Testis (tissue), 3 donors: Measurements from ENCODE around the gene FAN1. TPM values are rescaled to one million over a fixed set of nuclear protein-coding genes. Genes with fewer than 3 reads are reported as not detected.
A peak's percentile ranks its signal among the peaks of the same experiment; 100 is the strongest.

Experiments used
- DNase-seq: peaks from one replicate; pipeline ENCODE4 v3.0.0-alpha.2; 2019
- H3K27ac ChIP-seq, 2 donors: fragments of 200-600 bp; sonication (generic); one replicate each; pipeline ENCODE4 v1.5.1; 2019
- H3K27me3 ChIP-seq: fragments of 200-600 bp; sonication (generic); one replicate; pipeline ENCODE4 v1.5.1; 2019
- H3K36me3 ChIP-seq: fragments of 200-600 bp; sonication (generic); one replicate; pipeline ENCODE4 v1.5.1; 2017; ENCODE audit warnings: low read depth; ENCODE audit errors: missing control alignments
- H3K4me1 ChIP-seq: fragments of 200-600 bp; sonication (generic); one replicate; pipeline ENCODE4 v1.5.1; 2019
- H3K4me3 ChIP-seq, 2 donors: fragments of 200-600 bp; sonication (generic); one replicate each; pipeline ENCODE4 v1.5.1; 2017 to 2019
- H3K9me3 ChIP-seq: fragments of 200-600 bp; sonication (generic); one replicate; pipeline ENCODE4 v1.5.1; 2017
- CTCF ChIP-seq, 3 experiments: fragments of 450-650 bp in 2 of 3; fragments of 200-600 bp in 1 of 3; sonication (generic) in 1 of 3; IDR thresholded peaks; one replicate each; pipeline ENCODE4 v1.5.1; 2016 to 2019; ENCODE audit warnings: antibody characterized with exemption in 3 of 3, mild to moderate bottlenecking in 2 of 3, moderate library complexity in 1 of 3
- POLR2A ChIP-seq: fragments of 450-650 bp; IDR thresholded peaks from one replicate; pipeline ENCODE4 v1.6.1; 2017; ENCODE audit warnings: antibody characterized with exemption, mild to moderate bottlenecking, moderate library complexity
- WGBS, 2 donors: methylation state at CpG; one replicate each; pipeline ENCODE4 v1.1.5; 2018; 5-methylcytosine and 5-hydroxymethylcytosine counted together
- intact Hi-C: fragments of 100-400 bp; cut with DNase I; formaldehyde crosslinking; loops from one replicate; pipeline ENCODE4 v1.15.1; 2023; ENCODE audit warnings: low total_unique reads
- polyA plus RNA-seq: library from polyadenylated mRNA; stranded (reverse); fragments of 350-450 nt; fragmentation: Illumina TruSeq; extraction: RNeasy Lipid Tissue Mini Kit (QIAGEN cat#74804); gene quantifications from one replicate; pipeline ENCODE4 v1.2.3, GENCODE V29; 2014; ENCODE audit warnings: low read depth, low replicate concordance; ENCODE audit not compliant: insufficient read depth
- total RNA-seq, 2 donors: library from RNA; depleted of rRNA; stranded (reverse); fragments of >200 nt; gene quantifications; one replicate each; pipeline ENCODE4 v1.2.3, GENCODE V29; 2016

FAN1 gene
- total and polyA plus RNA-seq, 3 donors from 2014 or later, result 22.5 to 29.1 (median 24.0) TPM

GRCh38 chr15:30985081-30985531, 81.4 kb downstream of the FAN1 start:
- no peaks in the 10 kb centered on the region for H3K36me3 ChIP-seq
- H3K27me3 ChIP-seq, result no peaks in the 10 kb centered on the region
- TF ChIP-seq CTCF (IDR thresholded peaks at IDR 0.05) (no peak), POLR2A (no peak)
- intact Hi-C loops, result no loop called here
- peak; percentile 43 for DNase-seq
- H3K4me3 ChIP-seq, result no peak overlapping the region
- H3K9me3 ChIP-seq, result no peaks in the 10 kb centered on the region
- H3K27ac ChIP-seq, result no peak overlapping the region
- 17 to 43% methylated on average over 3 of the region's 3 CpGs for WGBS, 2 donors
- peaks cover 38% of the 10 kb centered on the region for H3K4me1 ChIP-seq

DNA sequence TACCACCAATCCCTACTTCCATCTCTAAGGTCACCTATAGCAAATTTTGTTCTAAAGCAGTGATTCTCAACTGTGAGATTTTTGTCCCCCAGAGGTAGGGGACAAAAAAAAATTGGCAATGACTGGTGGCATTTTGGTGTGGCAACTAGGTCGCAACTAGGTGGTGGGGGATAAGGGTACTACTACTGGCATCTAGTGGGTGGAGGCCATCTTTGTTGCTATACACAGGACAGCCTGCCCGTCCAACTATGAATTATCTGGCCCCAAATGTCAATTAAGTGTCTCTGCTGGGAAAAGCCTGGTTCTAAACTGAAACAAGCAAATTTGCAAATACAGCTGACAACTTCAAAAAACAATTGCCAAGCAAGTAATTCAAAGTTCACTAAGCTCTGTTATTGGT, 86.3 kb downstream of the FAN1 start:
- Histone ChIP-seq H3K4me1 (peaks cover 17% of the 10 kb centered on the region), H3K4me3 (peak overlapping the region in 1 of 2 donors; percentile 99), H3K36me3 (no peaks in the 10 kb centered on the region), H3K9me3 (no peaks in the 10 kb centered on the region), H3K27me3 (no peaks in the 10 kb centered on the region), H3K27ac (no peak overlapping the region)
- intact Hi-C loops, result loop anchor here (10.0 kb wide), 1 partner anchor 495 kb away; no protein-coding TSS in a partner anchor
- DNase-seq, result no peak
- 25 to 40% methylated on average over 2 of the region's 2 CpGs for WGBS, 2 donors
- TF ChIP-seq CTCF (IDR thresholded peaks at IDR 0.05) (no peak), POLR2A (no peak)

DNA sequence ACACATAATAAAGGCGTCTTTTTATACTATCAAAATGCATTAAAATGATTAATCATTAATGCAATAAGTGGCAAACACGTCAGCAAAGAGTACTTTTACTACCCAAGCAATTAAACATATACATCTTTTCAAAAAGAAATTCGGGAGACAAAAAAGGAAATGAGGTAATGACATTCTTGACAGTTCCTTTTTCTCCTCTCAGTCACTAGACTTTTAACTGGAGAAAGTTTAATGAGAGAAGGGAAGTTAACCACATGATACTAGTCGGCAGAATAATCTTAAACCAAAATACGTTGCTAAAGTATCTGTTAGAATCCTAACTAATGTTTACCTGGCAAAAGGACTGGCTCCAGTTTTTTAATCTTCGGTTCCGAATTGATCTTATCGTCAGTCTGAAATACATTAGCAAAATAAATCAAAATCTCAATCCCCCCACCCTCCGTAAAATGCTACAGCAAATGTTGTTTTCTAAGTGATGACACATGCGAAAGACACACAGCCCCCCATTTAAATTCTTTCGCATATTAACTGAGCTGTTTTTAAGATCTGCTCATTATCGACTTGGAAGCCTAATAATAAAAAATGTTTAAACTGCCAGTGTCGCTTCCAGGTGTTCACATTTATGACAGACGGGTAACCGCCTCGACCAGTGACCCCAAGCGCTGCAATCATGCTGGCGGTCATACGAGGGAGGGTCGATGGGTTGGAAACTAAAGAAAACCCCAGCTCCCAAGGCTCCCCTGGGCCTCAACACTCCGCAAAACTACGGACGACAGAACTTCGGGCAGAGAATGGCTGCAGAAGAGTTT, 86.9 kb downstream of the FAN1 start:
- Histone ChIP-seq H3K4me3 (peak overlapping the region; percentile 87 to 99), H3K9me3 (no peaks in the 10 kb centered on the region), H3K4me1 (peaks cover 11% of the 10 kb centered on the region), H3K36me3 (no peaks in the 10 kb centered on the region), H3K27me3 (no peaks in the 10 kb centered on the region), H3K27ac (peak overlapping the region; percentile 93 to 95)
- 2 to 4% methylated on average over 23 to 24 of the region's 24 CpGs for WGBS, 2 donors
- peak; percentile 42 for DNase-seq
- TF ChIP-seq CTCF (IDR thresholded peaks at IDR 0.05), result no peak
- TF ChIP-seq POLR2A, result no peak
- intact Hi-C loops, result loop anchor here (10.0 kb wide), 1 partner anchor 494 kb away; no protein-coding TSS in a partner anchor

DNA sequence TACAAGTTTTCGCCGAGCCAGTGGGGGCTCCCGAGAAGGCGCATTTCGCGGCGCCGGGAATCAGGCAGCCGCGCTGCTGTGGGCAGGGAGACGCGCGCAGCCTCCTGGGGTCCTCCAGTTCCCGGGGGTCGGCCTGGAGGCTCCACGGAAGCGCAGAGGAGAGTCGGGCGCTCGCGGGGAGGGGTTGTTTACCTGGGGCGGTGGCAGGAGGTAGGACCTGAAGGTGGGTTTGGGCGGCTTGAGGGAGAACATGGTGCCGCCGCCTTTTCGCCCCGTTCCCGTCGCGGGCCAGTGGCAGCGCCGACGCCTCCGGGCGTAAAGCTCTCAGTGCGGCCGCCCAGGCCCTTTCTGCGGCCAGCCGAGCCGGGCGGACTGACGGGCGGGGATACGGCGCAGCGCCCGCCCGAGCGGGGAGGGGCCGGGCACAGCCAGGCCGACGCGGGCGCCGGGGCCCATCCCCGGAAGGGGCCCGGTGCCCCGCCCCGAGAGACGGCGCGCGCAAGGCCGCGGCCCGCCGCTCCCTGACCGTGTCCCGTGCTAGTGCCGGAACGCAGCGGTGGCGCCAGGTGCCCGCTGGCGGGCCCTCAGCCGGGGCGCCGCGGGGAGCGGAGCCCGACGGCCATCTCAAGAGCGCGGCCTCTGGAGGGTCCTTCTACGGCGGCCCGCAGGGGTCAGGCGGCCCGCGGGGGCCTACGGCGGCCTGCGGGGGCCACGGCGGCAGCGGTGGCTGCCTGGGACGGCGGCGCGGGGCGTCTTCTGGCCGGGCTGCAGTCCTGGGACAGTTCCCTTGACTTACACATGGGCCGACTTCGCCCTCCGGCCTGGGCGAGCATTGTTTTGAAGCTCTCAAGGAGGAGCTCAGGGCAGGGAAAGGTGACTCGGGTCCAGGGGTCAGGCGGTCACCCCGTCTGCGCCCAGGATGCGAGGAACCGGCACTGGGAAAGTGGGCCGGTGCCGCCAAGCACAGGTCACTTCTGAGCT, 87.8 kb downstream of the FAN1 start, which contains the start of gene MTMR10:
MTMR10 (minus strand) TSS at position 374 of the 981 bp plus-strand sequence; CDS start at position 252, 122 bp downstream.
- DNase-seq, result peak; percentile 75
- Histone ChIP-seq H3K4me1 (peaks cover 10% of the 10 kb centered on the region), H3K27me3 (no peaks in the 10 kb centered on the region), H3K27ac (peak within 1 kb of the TSS; percentile 93 to 95), H3K4me3 (peak within 1 kb of the TSS; percentile 87 to 99), H3K9me3 (no peaks in the 10 kb centered on the region), H3K36me3 (no peaks in the 10 kb centered on the region)
- intact Hi-C loops, result loop anchor here (10.0 kb wide), 1 partner anchor 493 kb away; no protein-coding TSS in a partner anchor
- WGBS, 2 donors, result 0 to 1% methylated on average over 23 to 67 of the region's 114 CpGs
- TF ChIP-seq CTCF (IDR thresholded peaks at IDR 0.05), result peak in 2 of 3 experiments; percentile 45
- TF ChIP-seq POLR2A, result no peak
